ENCODE results near the gene IPP.
"Not testable (repeated sequence)": the region's sequence is repeated elsewhere in the genome, so short reads cannot be mapped to it uniquely, and the experiment has no call there.

Gene IPP

GRCh38 chr1:45750298-45751038 lies at the start of gene IPP:
Gene IPP (minus strand): TSS chr1:45750653. CDS start chr1:45746411, 4,242 bp downstream.
- peak; percentile 92 for DNase-seq

- DNase-seq = no peak
These were observed 46.5 kb upstream of the IPP start for GRCh38 chr1:45796946-45797345.

- DNase-seq = no peak
These were observed 45.9 kb upstream of the IPP start for GRCh38 chr1:45796381-45796780.

GRCh38 chr1:45793942-45794604 lies 43.6 kb upstream of the IPP start:
- no peak for DNase-seq

- DNase-seq = no peak
These were observed 42.3 kb upstream of the IPP start for GRCh38 chr1:45792744-45793143.

GRCh38 chr1:45789601-45790000 lies 39.1 kb upstream of the IPP start:
- DNase-seq = no peak

GRCh38 chr1:45787905-45788304 lies 37.5 kb upstream of the IPP start:
- DNase-seq = no peak

GRCh38 chr1:45785583-45785982 lies 35.1 kb upstream of the IPP start:
- no peak for DNase-seq

- DNase-seq = no peak
These were observed 25.3 kb upstream of the IPP start for GRCh38 chr1:45775794-45776193.

- DNase-seq = no peak
These were observed 22.5 kb upstream of the IPP start for GRCh38 chr1:45772971-45773370.

- no peak for DNase-seq
These were observed 18.9 kb upstream of the IPP start for GRCh38 chr1:45769261-45769932.

GRCh38 chr1:45767035-45767434 lies 16.6 kb upstream of the IPP start:
- no peak for DNase-seq

GRCh38 chr1:45765999-45766792 lies 15.7 kb upstream of the IPP start:
- no peak for DNase-seq

- no peak for DNase-seq
These were observed 11.8 kb upstream of the IPP start for GRCh38 chr1:45762291-45762690.

GRCh38 chr1:45755697-45756096 lies 5.2 kb upstream of the IPP start:
- DNase-seq = no peak

GRCh38 chr1:45753248-45754037 lies 3.0 kb upstream of the IPP start:
- no peak for DNase-seq

- no peak for DNase-seq
These were observed 2.1 kb upstream of the IPP start for GRCh38 chr1:45752441-45753052.

- no peak for DNase-seq
These were observed 1.6 kb upstream of the IPP start for GRCh38 chr1:45752014-45752413.

GRCh38 chr1:45751039-45751838 lies 786 bp upstream of the IPP start:
- DNase-seq = not testable (repeated sequence)

- no peak for DNase-seq
These were observed 3.5 kb downstream of the IPP start for GRCh38 chr1:45746922-45747321.

GRCh38 chr1:45739641-45740156 lies 10.8 kb downstream of the IPP start:
- not testable (repeated sequence) for DNase-seq

All from NCI-H1048 (cell line).